Measurements from ENCODE around the gene PGA4.

The PGA4 gene

GRCh38 chr11:61279934-61280659 is 58.0 kb downstream of the PGA4 start:
- DNase-seq (ENCODE audit: low spot score), result no peak

GRCh38 chr11:61280883-61281580 is 58.9 kb downstream of the PGA4 start:
- no peak for DNase-seq (ENCODE audit: low spot score)
